Activated CD4-positive, alpha-beta T cell treated with anti-CD3 and anti-CD28 coated beads for 1 hour (primary cell): ENCODE results near the gene NDUFV3.
"Not testable (repeated sequence)": the region's sequence is repeated elsewhere in the genome, so short reads cannot be mapped to it uniquely, and the experiment has no call there.

Source experiments
- DNase-seq: peaks from one replicate; pipeline ENCODE4 v3.0.0-alpha.2; 2020

The NDUFV3 gene

GRCh38 chr21:42937034-42937940 lies 44.2 kb downstream of the NDUFV3 start:
- DNase-seq = not testable (repeated sequence)

GRCh38 chr21:42937960-42938605 lies 45.0 kb downstream of the NDUFV3 start:
- DNase-seq = no peak

- not testable (repeated sequence) for DNase-seq
Measured at GRCh38 chr21:42938606-42938995, 45.5 kb downstream of the NDUFV3 start.

GRCh38 chr21:42939582-42940413 lies 46.7 kb downstream of the NDUFV3 start:
- DNase-seq = no peak

- no peak for DNase-seq
Measured at GRCh38 chr21:42941696-42942085, 48.6 kb downstream of the NDUFV3 start.

- no peak for DNase-seq
Measured at GRCh38 chr21:42942244-42942643, 49.1 kb downstream of the NDUFV3 start.

DNA sequence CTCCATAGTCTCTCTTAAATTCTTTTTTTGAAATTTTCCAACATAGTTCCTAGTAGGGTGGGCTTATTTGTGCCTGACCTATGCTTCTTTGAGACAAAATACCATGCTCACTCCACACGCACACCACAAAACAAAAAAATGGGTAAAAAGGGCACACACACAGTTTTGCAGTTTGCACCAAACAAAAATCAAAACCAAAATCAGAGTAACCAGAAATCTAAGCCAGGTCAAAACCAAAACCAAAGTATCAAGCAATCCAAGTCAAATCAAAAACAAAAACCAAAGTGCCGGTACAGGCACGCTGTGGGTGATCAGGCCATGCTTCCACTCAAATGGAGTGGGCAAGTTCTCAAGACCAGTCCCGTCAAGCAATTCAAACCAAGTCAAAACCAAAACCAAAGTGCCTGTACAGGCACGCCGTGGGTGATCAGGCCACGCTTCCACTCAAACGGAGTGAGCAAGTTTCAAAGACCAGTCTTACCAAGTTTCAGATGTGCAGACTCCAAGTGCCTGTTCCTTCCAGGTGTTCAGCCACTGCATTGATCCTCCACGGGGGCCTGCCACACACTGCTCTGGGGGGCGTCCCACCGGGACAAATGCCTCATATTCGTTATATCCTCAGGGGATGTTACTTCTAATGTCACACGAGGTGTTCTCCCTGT lies 56.1 kb downstream of the NDUFV3 start:
- not testable (repeated sequence) for DNase-seq

GRCh38 chr21:42951193-42951592 lies 58.1 kb downstream of the NDUFV3 start:
- not testable (repeated sequence) for DNase-seq

GRCh38 chr21:42956824-42957630 lies 63.9 kb downstream of the NDUFV3 start:
- no peak for DNase-seq

DNA sequence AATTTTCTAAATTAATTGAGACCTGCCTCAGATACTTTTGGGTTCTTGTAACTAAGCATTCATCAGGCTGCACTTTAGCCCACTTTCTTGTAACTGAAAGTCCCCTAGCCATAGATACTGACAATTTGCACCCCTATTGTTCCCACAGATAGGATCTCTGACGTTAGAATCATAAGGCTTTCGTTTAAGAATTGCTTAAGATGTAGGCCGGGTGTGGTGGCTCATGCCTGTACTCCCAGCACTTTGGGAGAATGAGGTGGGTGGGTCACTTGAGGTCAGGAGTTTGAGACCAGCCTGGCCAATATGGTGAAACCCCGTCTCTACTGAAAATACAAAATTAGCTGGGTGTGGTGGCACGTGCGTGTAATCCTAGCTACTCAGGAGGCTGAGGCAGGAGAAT lies 65.0 kb downstream of the NDUFV3 start:
- not testable (repeated sequence) for DNase-seq

DNA sequence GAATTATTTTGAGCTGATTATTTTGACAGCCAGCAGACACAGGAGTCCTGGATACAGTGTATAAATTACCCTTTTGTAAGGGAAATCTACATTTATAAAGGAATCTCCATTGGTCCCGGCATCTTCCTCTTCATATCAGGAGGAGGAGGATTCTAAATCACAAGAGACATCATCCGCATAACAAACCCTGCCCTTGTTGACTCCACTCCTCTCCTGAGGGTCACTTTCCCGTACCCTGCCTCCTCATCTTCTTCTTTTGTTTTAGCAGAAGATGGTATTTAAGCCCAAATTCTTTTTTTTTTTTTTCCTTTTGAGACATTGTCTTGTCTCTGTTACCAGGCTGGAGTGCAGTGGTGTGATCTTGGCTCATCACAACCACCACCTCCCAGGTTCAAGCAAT lies 66.6 kb downstream of the NDUFV3 start:
- no peak for DNase-seq

DNA sequence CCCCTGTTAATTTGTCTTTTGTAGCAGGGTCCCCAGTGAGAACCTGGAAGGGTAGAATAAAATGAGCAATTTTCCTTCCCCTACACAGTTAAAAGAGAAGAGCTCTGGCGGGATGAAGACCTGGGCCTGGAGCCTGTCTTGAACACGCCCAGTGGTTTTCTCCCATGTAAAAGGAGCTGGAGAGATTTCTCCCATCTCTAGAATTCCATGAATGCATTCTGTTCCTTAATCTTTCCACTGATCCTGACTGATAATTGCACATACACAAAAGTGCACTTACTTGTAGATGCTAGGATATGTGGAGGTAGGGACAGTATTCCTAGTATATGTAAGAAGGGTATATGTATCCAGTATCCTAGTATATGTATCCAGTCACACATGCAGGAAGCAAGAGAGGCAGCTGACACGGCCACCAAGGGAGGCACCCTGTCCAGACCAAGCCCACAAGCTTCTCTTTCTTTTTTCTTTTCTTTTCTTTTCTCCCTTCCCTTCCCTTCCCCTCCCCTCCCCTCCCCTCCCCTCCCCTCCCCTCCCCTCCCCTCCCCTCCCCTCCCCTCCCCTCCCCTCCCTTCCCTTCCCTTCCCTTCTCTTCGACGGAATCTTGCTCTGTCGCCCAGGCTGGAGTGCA lies 69.4 kb downstream of the NDUFV3 start:
- DNase-seq = no peak
